Natural killer cell (primary cell): ENCODE results near the gene FAM3C. TPM values are rescaled to one million over a fixed set of nuclear protein-coding genes. Genes with fewer than 3 reads are reported as not detected.
"Not testable (repeated sequence)": the region's sequence is repeated elsewhere in the genome, so short reads cannot be mapped to it uniquely, and the experiment has no call there.

Experiments used
- ATAC-seq, 3 donors: fragments of 150-1000 bp in 2 of 3; fragments of 200-7000 bp in 1 of 3; cut with Tn5 transposase; 1 replicate in 1 of 3; 2 replicates in 2 of 3; pipeline ENCODE4 v1.10.0; 2021; ENCODE audit warnings: mild to moderate bottlenecking in 2 of 3, moderate library complexity in 2 of 3
- DNase-seq, 2 donors: peaks; one replicate each; pipeline versions ENCODE4 v3.0.0 to v3.0.0-alpha.2; 2013 to 2021; ENCODE audit warnings: mixed read lengths in 1 of 2
- H3K27ac ChIP-seq: one replicate; pipeline ENCODE4 v1.5.1; 2013; ENCODE audit warnings: mild to moderate bottlenecking, low read length
- H3K27me3 ChIP-seq: one replicate; pipeline ENCODE4 v1.6.1; 2013; ENCODE audit warnings: low read length; ENCODE audit not compliant: control insufficient read depth, insufficient read depth
- H3K36me3 ChIP-seq: one replicate; pipeline ENCODE4 v1.6.1; 2013; ENCODE audit warnings: low read length; ENCODE audit not compliant: control insufficient read depth, insufficient read depth
- H3K4me1 ChIP-seq: one replicate; pipeline ENCODE4 v1.6.1; 2013; ENCODE audit warnings: low read length; ENCODE audit not compliant: control insufficient read depth, insufficient read depth
- H3K4me3 ChIP-seq: one replicate; pipeline ENCODE4 v1.5.1; 2013; ENCODE audit warnings: low read length
- H3K9me3 ChIP-seq: one replicate; pipeline ENCODE4 v1.6.1; 2013; ENCODE audit warnings: low read length; ENCODE audit not compliant: control insufficient read depth, insufficient read depth
- H3K27ac Mint-ChIP-seq, 2 donors: one replicate each; pipeline ENCODE4 v1.8.0; 2022; ENCODE audit warnings: mild to moderate bottlenecking in 2 of 2, mixed read lengths in 2 of 2, moderate library complexity in 1 of 2
- H3K27me3 Mint-ChIP-seq, 2 donors: one replicate each; pipeline ENCODE4 v1.8.0; 2022; ENCODE audit warnings: low read depth in 2 of 2, mixed read lengths in 2 of 2
- H3K36me3 Mint-ChIP-seq: one replicate; pipeline ENCODE4 v1.8.0; 2022; ENCODE audit warnings: mixed read lengths
- H3K4me1 Mint-ChIP-seq, 2 donors: one replicate each; pipeline ENCODE4 v1.8.0; 2022; ENCODE audit warnings: mixed read lengths in 2 of 2
- H3K4me3 Mint-ChIP-seq: one replicate; pipeline ENCODE4 v1.8.0; 2022; ENCODE audit warnings: mild to moderate bottlenecking, moderate library complexity, mixed read lengths
- H3K9me3 Mint-ChIP-seq, 2 donors: one replicate each; pipeline ENCODE4 v1.8.0; 2022; ENCODE audit warnings: mixed read lengths in 2 of 2
- CTCF ChIP-seq: fragments of 200-600 bp; IDR thresholded peaks from one replicate; pipeline ENCODE4 v1.8.0; 2022; ENCODE audit warnings: antibody characterized with exemption
- WGBS: methylation state at CpG from one replicate; pipeline ENCODE4 v1.1.7; 2013; ENCODE audit warnings: missing lambda C conversion rate; ENCODE audit not compliant: insufficient coverage; 5-methylcytosine and 5-hydroxymethylcytosine counted together
- intact Hi-C: fragments of 100-400 bp; cut with micrococcal nuclease; formaldehyde crosslinking; loops from one replicate; pipeline ENCODE4 v1.14.2; 2022
- total RNA-seq, 4 donors: library from RNA; stranded (reverse); fragments of 120-200 nt in 1 of 4; gene quantifications; one replicate each; pipeline versions ENCODE4 v1.2.3 to v1.2.4, GENCODE V29; 2013 to 2022

FAM3C gene
- total RNA-seq, 3 donors from 2014 or later (not counting 1 experiment from before 2014, with no cell fraction given) = 24.3 to 42.1 (median 37.0) TPM

DNA sequence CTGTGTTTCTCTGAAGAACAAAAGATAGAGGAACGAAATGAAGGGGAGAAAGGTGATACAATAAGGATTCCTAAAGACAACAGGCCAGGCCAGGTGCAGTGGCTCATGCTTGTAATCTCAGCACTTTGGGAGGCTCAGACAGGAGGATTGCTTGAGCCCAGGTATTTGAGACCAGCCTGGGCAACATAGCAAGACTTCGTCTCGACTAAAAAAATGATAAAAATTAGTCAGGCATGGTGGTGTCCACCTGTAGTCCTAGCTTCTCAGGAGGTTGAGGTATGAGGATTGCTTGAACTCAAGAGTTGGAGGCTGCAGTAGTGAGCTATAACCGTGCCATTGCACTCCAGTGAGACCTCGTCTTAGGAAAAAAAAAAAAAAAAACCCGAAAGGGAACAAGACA lies 41.4 kb upstream of the FAM3C start:
- Mint-ChIP-seq H3K36me3 (no peaks in the 10 kb centered on the region), H3K27ac (peak overlapping the region in 1 of 2 donors; percentile 79), H3K4me1 (peaks cover 34 to 36% of the 10 kb centered on the region in 2 donors), H3K4me3 (no peak overlapping the region), H3K9me3 (no peaks in the 10 kb centered on the region), H3K27me3 (no peaks in the 10 kb centered on the region)
- no peak for ATAC-seq
- 98% methylated on average over 5 of the region's 6 CpGs for WGBS
- TF ChIP-seq CTCF = no peak
- peak overlapping the region; percentile 7 for H3K27ac ChIP-seq
- H3K4me3 ChIP-seq = no peak overlapping the region
- intact Hi-C loops = loop anchor here (10.0 kb wide), 2 partner anchors 53 to 107 kb away; no protein-coding TSS in a partner anchor
- H3K4me1 ChIP-seq = peaks cover 16% of the 10 kb centered on the region
- H3K9me3 ChIP-seq = no peaks in the 10 kb centered on the region
- DNase-seq = no peak
- H3K27me3 ChIP-seq = no peaks in the 10 kb centered on the region
- H3K36me3 ChIP-seq = no peaks in the 10 kb centered on the region

- TF ChIP-seq CTCF = no peak
- Histone ChIP-seq H3K27me3 (no peaks in the 10 kb centered on the region), H3K4me1 (peaks cover 16% of the 10 kb centered on the region), H3K4me3 (no peak overlapping the region), H3K9me3 (no peaks in the 10 kb centered on the region), H3K27ac (no peak overlapping the region), H3K36me3 (no peaks in the 10 kb centered on the region)
- no peak overlapping the region for H3K27ac Mint-ChIP-seq
- H3K27me3 Mint-ChIP-seq = no peaks in the 10 kb centered on the region
- H3K9me3 Mint-ChIP-seq = no peaks in the 10 kb centered on the region
- intact Hi-C loops = loop anchor here (10.0 kb wide), 2 partner anchors 52 to 108 kb away; no protein-coding TSS in a partner anchor
- H3K4me1 Mint-ChIP-seq = peaks cover 32 to 34% of the 10 kb centered on the region in 2 donors
- no peak overlapping the region for H3K4me3 Mint-ChIP-seq
- 95% methylated on average over 7 of the region's 7 CpGs for WGBS
- H3K36me3 Mint-ChIP-seq = no peaks in the 10 kb centered on the region
- DNase-seq (no peak), ATAC-seq (no peak)
These were observed 40.6 kb upstream of the FAM3C start for GRCh38 chr7:121436688-121437087.

GRCh38 chr7:121436136-121436535 lies 40.0 kb upstream of the FAM3C start:
- no peak for TF ChIP-seq CTCF
- no peaks in the 10 kb centered on the region for H3K27me3 Mint-ChIP-seq
- Histone ChIP-seq H3K36me3 (no peaks in the 10 kb centered on the region), H3K9me3 (no peaks in the 10 kb centered on the region), H3K4me3 (no peak overlapping the region), H3K27me3 (no peaks in the 10 kb centered on the region), H3K27ac (no peak overlapping the region), H3K4me1 (peaks cover 16% of the 10 kb centered on the region)
- DNase-seq = no peak
- H3K9me3 Mint-ChIP-seq = no peaks in the 10 kb centered on the region
- H3K36me3 Mint-ChIP-seq = no peaks in the 10 kb centered on the region
- no peak overlapping the region for H3K27ac Mint-ChIP-seq
- no peak overlapping the region for H3K4me3 Mint-ChIP-seq
- H3K4me1 Mint-ChIP-seq = peaks cover 26 to 29% of the 10 kb centered on the region in 2 donors
- ATAC-seq = no peak
- WGBS = 100% methylated on average over 1 of the region's 1 CpG
- intact Hi-C loops = loop anchor here (10.0 kb wide), 2 partner anchors 51 to 109 kb away; no protein-coding TSS in a partner anchor

GRCh38 chr7:121433775-121434174 lies 37.7 kb upstream of the FAM3C start:
- TF ChIP-seq CTCF = no peak
- intact Hi-C loops = loop anchor here (10.0 kb wide), 2 partner anchors 49 to 111 kb away; no protein-coding TSS in a partner anchor
- Mint-ChIP-seq H3K4me1 (peaks cover 11 to 12% of the 10 kb centered on the region in 2 donors), H3K4me3 (no peak overlapping the region), H3K36me3 (no peaks in the 10 kb centered on the region), H3K27me3 (no peaks in the 10 kb centered on the region), H3K9me3 (no peaks in the 10 kb centered on the region), H3K27ac (no peak overlapping the region)
- Histone ChIP-seq H3K9me3 (no peaks in the 10 kb centered on the region), H3K27ac (no peak overlapping the region), H3K4me3 (no peak overlapping the region), H3K4me1 (peaks cover 11% of the 10 kb centered on the region), H3K36me3 (no peaks in the 10 kb centered on the region), H3K27me3 (no peaks in the 10 kb centered on the region)
- DNase-seq = no peak
- 97% methylated on average over 2 of the region's 2 CpGs for WGBS
- ATAC-seq = no peak

DNA sequence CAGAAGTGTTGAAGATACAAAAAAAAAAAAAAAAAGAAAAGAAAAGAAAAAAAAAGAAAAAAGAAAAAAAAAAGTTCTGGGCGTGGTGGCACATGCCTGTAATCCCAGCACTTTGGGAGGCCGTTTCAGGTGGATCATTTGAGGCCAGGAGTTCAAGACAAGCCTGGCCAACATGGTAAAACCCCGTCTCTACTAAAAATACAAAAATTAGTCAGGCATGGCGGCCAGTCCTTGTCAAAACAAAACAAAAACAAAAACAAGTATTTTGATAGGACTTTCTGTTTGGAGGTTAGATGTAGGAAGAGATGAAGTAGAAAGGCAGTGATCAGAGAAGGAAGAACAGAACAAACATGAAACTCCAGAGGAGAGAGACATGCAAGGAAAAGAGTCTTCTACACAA lies 36.4 kb upstream of the FAM3C start:
- H3K4me3 Mint-ChIP-seq, H3K9me3 ChIP-seq, H3K36me3 ChIP-seq, H3K27me3 Mint-ChIP-seq, ATAC-seq, H3K4me1 ChIP-seq, H3K27ac Mint-ChIP-seq, H3K4me3 ChIP-seq, H3K27ac ChIP-seq, H3K27me3 ChIP-seq, H3K4me1 Mint-ChIP-seq, DNase-seq, H3K36me3 Mint-ChIP-seq, H3K9me3 Mint-ChIP-seq: not testable (repeated sequence)
- intact Hi-C loops = loop anchor here (10.0 kb wide), 2 partner anchors 48 to 112 kb away; no protein-coding TSS in a partner anchor
- 97% methylated on average over 3 of the region's 4 CpGs for WGBS
